HepG2 (cell line): ENCODE results near the gene MED13L. TPM values are rescaled to one million over a fixed set of nuclear protein-coding genes. Genes with fewer than 3 reads are reported as not detected.

Experiments
- ATAC-seq: fragments of 200-7000 bp; cut with Tn5 transposase; 3 replicates; pipeline ENCODE4 v1.9.1; 2020; ENCODE audit warnings: mild to moderate bottlenecking, moderate library complexity
- BruUV-seq: library from RNA; stranded (reverse); fragments of 400-500 nt; replicated peaks from 2 replicates; lab custom pipeline; 2021; lab: Mats Ljungman, UMichigan
- CTCF ChIA-PET: fragments of 300-600 bp; formaldehyde crosslinking; extraction: SDS; loops from one replicate; lab custom pipeline; 2021; ENCODE audit warnings: low total read pairs, inconsistent platforms, low intra/inter-chr PET ratio; lab: Yijun Ruan, JAX
- POLR2A ChIA-PET: fragments of 350-600 bp; sonication (Branson Sonifier 250); formaldehyde crosslinking; loops from one replicate; lab custom pipeline; 2020; ENCODE audit warnings: antibody characterized with exemption, inconsistent platforms; lab: Yijun Ruan, JAX
- DNase-seq: peaks from one replicate; pipeline ENCODE4 v3.0.0-alpha.2; 2015; ENCODE audit warnings: low spot score
- FAIRE-seq: peaks from 3 replicates; lab custom pipeline; 2011; peaks lifted over from hg19 to GRCh38; lab: Jason Lieb, UNC
- H2AFZ ChIP-seq: one replicate; pipeline ENCODE4 v1.6.1; 2011; ENCODE audit warnings: low read length, inconsistent platforms
- H3K27ac ChIP-seq: fragments of 300-600 bp; 3 replicates; pipeline ENCODE4 v1.8.0; 2011; ENCODE audit warnings: mixed run types, mild to moderate bottlenecking, mixed read lengths, low read length, inconsistent platforms; ENCODE audit not compliant: insufficient read depth; ENCODE audit errors: extremely low read length
- H3K27me3 ChIP-seq, 2 experiments: fragments of 200-600 bp in 1 of 2; 2 replicates in 1 of 2; 3 replicates in 1 of 2; pipeline versions ENCODE4 v1.6.0 to v1.8.0; 2011; ENCODE audit warnings: low read length in 2 of 2, mild to moderate bottlenecking in 2 of 2, moderate library complexity in 2 of 2, inconsistent platforms in 1 of 2; ENCODE audit not compliant: insufficient read depth in 2 of 2, control insufficient read depth in 1 of 2
- H3K36me3 ChIP-seq, 2 experiments: fragments of 200-600 bp in 1 of 2; replicated peaks in 1 of 2; 2 replicates in 1 of 2; 3 replicates in 1 of 2; pipeline versions ENCODE4 v1.5.1 to v1.8.0; 2011; ENCODE audit warnings: low read length in 2 of 2, inconsistent platforms in 1 of 2; ENCODE audit not compliant: insufficient read depth in 2 of 2, control insufficient read depth in 1 of 2
- H3K4me1 ChIP-seq: 2 replicates; pipeline ENCODE4 v1.5.1; 2012; ENCODE audit warnings: low read length, inconsistent platforms; ENCODE audit not compliant: insufficient read depth
- H3K4me2 ChIP-seq: 2 replicates; pipeline ENCODE4 v1.6.0; 2011; ENCODE audit warnings: low read depth, low read length, inconsistent platforms
- H3K4me3 ChIP-seq, 3 experiments: fragments of 200-600 bp in 1 of 3; sonication (generic), shearing (Covaris generic) in 1 of 3; replicated peaks in 1 of 3; 2 replicates each; pipeline ENCODE4 v1.5.1; 2011 to 2016; ENCODE audit warnings: low read length in 3 of 3, inconsistent platforms in 2 of 3, low read depth in 2 of 3, mild to moderate bottlenecking in 2 of 3, control low read depth in 1 of 3, mixed read lengths in 1 of 3; ENCODE audit not compliant: insufficient read depth in 1 of 3
- H3K79me2 ChIP-seq: one replicate; pipeline ENCODE4 v1.6.1; 2011; ENCODE audit warnings: low read length, inconsistent platforms; ENCODE audit not compliant: insufficient read depth
- H3K9ac ChIP-seq: 2 replicates; pipeline ENCODE4 v1.6.0; 2011; ENCODE audit warnings: mild to moderate bottlenecking, low read depth, low read length, inconsistent platforms; ENCODE audit not compliant: insufficient read depth
- H3K9me3 ChIP-seq: 2 replicates; pipeline ENCODE4 v1.5.1; 2012; ENCODE audit warnings: mild to moderate bottlenecking, low read length
- H4K20me1 ChIP-seq: 2 replicates; pipeline ENCODE4 v1.6.0; 2011; ENCODE audit warnings: inconsistent platforms, mild to moderate bottlenecking, low read length, moderate library complexity; ENCODE audit not compliant: insufficient read depth
- FOSL2 ChIP-seq: sonication (generic); formaldehyde crosslinking; IDR thresholded peaks from 2 replicates; pipeline ENCODE4 v1.4.0; 2020; ENCODE audit warnings: missing genetic modification reagents
- IRX3 ChIP-seq: sonication (generic); formaldehyde crosslinking; IDR thresholded peaks from 2 replicates; pipeline ENCODE4 v1.8.1; 2023; ENCODE audit warnings: mild to moderate bottlenecking, low read depth, missing genetic modification reagents, borderline replicate concordance
- ONECUT2 ChIP-seq: sonication (generic); formaldehyde crosslinking; IDR thresholded peaks from 2 replicates; pipeline ENCODE4 v1.4.0; 2020; ENCODE audit warnings: missing genetic modification reagents
- SIN3A ChIP-seq: IDR thresholded peaks from 2 replicates; pipeline ENCODE4 v1.6.1; 2011; ENCODE audit warnings: low read depth, mild to moderate bottlenecking, control low read depth, low read length, borderline replicate concordance
- TARDBP ChIP-seq: sonication (generic); formaldehyde crosslinking; IDR thresholded peaks from 2 replicates; pipeline ENCODE4 v1.8.0; 2022; ENCODE audit warnings: mild to moderate bottlenecking, missing genetic modification reagents
- THAP8 ChIP-seq: sonication (generic); formaldehyde crosslinking; IDR thresholded peaks from 2 replicates; pipeline ENCODE4 v1.5.1; 2020; ENCODE audit warnings: missing genetic modification reagents, mild to moderate bottlenecking, borderline replicate concordance
- TMF1 ChIP-seq: sonication (generic); formaldehyde crosslinking; IDR thresholded peaks from 2 replicates; pipeline ENCODE4 v1.8.1; 2022; ENCODE audit warnings: low read depth, missing genetic modification reagents
- ZBTB7B ChIP-seq: sonication (generic); formaldehyde crosslinking; IDR thresholded peaks from 2 replicates; pipeline ENCODE4 v1.4.0; 2020; ENCODE audit warnings: missing genetic modification reagents
- ZNF333 ChIP-seq: sonication (generic); formaldehyde crosslinking; IDR thresholded peaks from 2 replicates; pipeline ENCODE4 v1.4.0; 2020; ENCODE audit warnings: mild to moderate bottlenecking, missing genetic modification reagents, borderline replicate concordance
- ZNF451 ChIP-seq: sonication (generic); formaldehyde crosslinking; IDR thresholded peaks from 2 replicates; pipeline ENCODE4 v1.5.0; 2020; ENCODE audit warnings: mild to moderate bottlenecking, missing genetic modification reagents
- ZNF644 ChIP-seq: IDR thresholded peaks from 2 replicates; pipeline ENCODE4 v1.6.1; 2016; ENCODE audit warnings: low read depth
- ZNF75D ChIP-seq: sonication (generic); formaldehyde crosslinking; IDR thresholded peaks from 2 replicates; pipeline ENCODE4 v1.8.1; 2023; ENCODE audit warnings: missing genetic modification reagents, mild to moderate bottlenecking, borderline replicate concordance
- WGBS: methylation state at CpG from one replicate; pipeline ENCODE4 v1.1.6; 2017; ENCODE audit warnings: low lambda C conversion rate; 5-methylcytosine and 5-hydroxymethylcytosine counted together
- in situ Hi-C: cut with HindIII; loops from 2 replicates; pipeline ENCODE4 v1.10.0; 2017; ENCODE audit warnings: low pct_unique_long_range_greater_than_20kb; ENCODE audit not compliant: extremely low pct_ligation_motif_present
- intact Hi-C: fragments of 100-400 bp; cut with micrococcal nuclease; formaldehyde crosslinking; loops from one replicate; pipeline ENCODE4 v1.10.0; 2022; ENCODE audit not compliant: unreplicated experiment
- polyA plus RNA-seq, 8 experiments: library from polyadenylated mRNA; depleted of rRNA in 3 of 8; stranded (reverse) in 7 of 8; unstranded in 1 of 8; fragments of >200 nt; fragmentation: Illumina TruSeq in 4 of 8; extraction: Trizol in 4 of 8; gene quantifications; 2 replicates each; pipeline versions ENCODE4 v1.2.1 to v1.2.3, GENCODE V29; 2011 to 2016; ENCODE audit warnings: low read depth in 4 of 8, missing spikeins in 1 of 8, mixed read lengths in 1 of 8; ENCODE audit not compliant: insufficient read depth in 1 of 8
- total RNA-seq, 5 experiments: library from RNA; depleted of rRNA; stranded (reverse); fragments of >200 nt; fragmentation: Illumina TruSeq; extraction: Trizol; gene quantifications; 2 replicates each; pipeline ENCODE4 v1.2.3, GENCODE V29; 2016; ENCODE audit warnings: low read depth in 1 of 5

Gene MED13L
- total and polyA plus RNA-seq, 2 of the 13 experiments (the other 11 are each of a cell fraction or from before 2014, with no cell fraction given), result 24.8 to 38.9 TPM

- Histone ChIP-seq H3K9me3 (no peaks in the 10 kb centered on the region), H2AFZ (no peak overlapping the region), H4K20me1 (peaks cover 5% of the 10 kb centered on the region; the same call in 1 of the 2 replicates), H3K27ac (no peak overlapping the region), H3K27me3 (no peaks in the 10 kb centered on the region), H3K36me3 (no peaks in the 10 kb centered on the region; a peak in 1 of 5 replicates), H3K79me2 (peaks cover 24% of the 10 kb centered on the region), H3K9ac (no peak overlapping the region), H3K4me1 (peaks cover 6% of the 10 kb centered on the region; the same call in 1 of the 2 replicates), H3K4me2 (no peak overlapping the region), H3K4me3 (no peak overlapping the region)
- 98% methylated on average over 3 of the region's 3 CpGs for WGBS
- DNase-seq (no peak), FAIRE-seq (no peak), ATAC-seq (no peak)
- POLR2A ChIA-PET, result no interaction called here
- in situ Hi-C loops, result no loop called here
- CTCF ChIA-PET, result no interaction called here
- intact Hi-C loops, result no loop called here
- no TSS peak for BruUV-seq
- TF ChIP-seq TARDBP (CRISPR knock-in tag) (no peak), TMF1 (CRISPR knock-in tag) (no peak), THAP8 (no peak), ZNF451 (CRISPR knock-in tag) (no peak), IRX3 (no peak), ZBTB7B (CRISPR knock-in tag) (no peak), ONECUT2 (CRISPR knock-in tag) (no peak), SIN3A (no peak), ZNF644 (no peak), FOSL2 (CRISPR knock-in tag) (no peak), ZNF333 (no peak), ZNF75D (CRISPR knock-in tag) (no peak)
Measured at GRCh38 chr12:116204785-116205184, 72.7 kb downstream of the MED13L start.
